B cell (primary cell): Measurements from ENCODE around the gene NR4A3. TPM values are rescaled to one million over a fixed set of nuclear protein-coding genes. Genes with fewer than 3 reads are reported as not detected.
A peak's percentile ranks its signal among the peaks of the same experiment; 100 is the strongest.

Experiments used
- ATAC-seq: fragments of 200-7000 bp; cut with Tn5 transposase; one replicate; pipeline ENCODE4 v1.10.0; 2021; ENCODE audit warnings: low read depth, mild to moderate bottlenecking, moderate number of reproducible peaks, moderate library complexity
- CTCF ChIA-PET: fragments of 350-600 bp; sonication (Branson Sonifier 250); formaldehyde crosslinking; loops from one replicate; lab custom pipeline; 2021; ENCODE audit warnings: antibody characterized with exemption, inconsistent platforms; lab: Charles Lee
- POLR2A ChIA-PET: fragments of 350-600 bp; sonication (Branson Sonifier 250); formaldehyde crosslinking; loops from one replicate; lab custom pipeline; 2021; ENCODE audit warnings: antibody characterized with exemption; lab: Charles Lee
- DNase-seq: peaks from one replicate; pipeline ENCODE4 v3.0.0; 2013
- H2AFZ ChIP-seq: 2 replicates; pipeline ENCODE4 v1.6.1; 2012; ENCODE audit warnings: mild to moderate bottlenecking, low read depth, low read length; ENCODE audit not compliant: insufficient read depth, poor library complexity, severe bottlenecking
- H3K27ac ChIP-seq, 2 donors: 1 replicate in 1 of 2; 2 replicates in 1 of 2; pipeline ENCODE4 v1.5.1; 2012 to 2013; ENCODE audit warnings: low read length in 2 of 2, mild to moderate bottlenecking in 2 of 2, moderate library complexity in 1 of 2
- H3K27me3 ChIP-seq, 4 experiments: fragments of 200-600 bp in 1 of 4; sonication (generic) in 1 of 4; replicated peaks in 1 of 4; 1 replicate in 2 of 4; 2 replicates in 2 of 4; pipeline versions ENCODE4 v1.6.1 to v1.7.0; 2013 to 2016; ENCODE audit warnings: low read length in 3 of 4, mild to moderate bottlenecking in 2 of 4, mixed read lengths in 1 of 4, moderate library complexity in 1 of 4; ENCODE audit not compliant: insufficient read depth in 4 of 4, control insufficient read depth in 3 of 4; ENCODE audit errors: control extremely low read depth in 1 of 4
- H3K36me3 ChIP-seq, 2 experiments: replicated peaks in 1 of 2; 1 replicate in 1 of 2; 2 replicates in 1 of 2; pipeline versions ENCODE4 v1.6.1 to v1.7.1; 2013; ENCODE audit warnings: low read length in 1 of 2; ENCODE audit not compliant: insufficient read depth in 2 of 2, control insufficient read depth in 1 of 2; ENCODE audit errors: control extremely low read depth in 1 of 2, extremely low read depth in 1 of 2
- H3K4me1 ChIP-seq, 2 donors: fragments of 200-600 bp in 1 of 2; sonication (generic) in 1 of 2; 1 replicate in 1 of 2; 2 replicates in 1 of 2; pipeline versions ENCODE4 v1.5.1 to v1.6.1; 2013 to 2017; ENCODE audit warnings: low read length in 2 of 2; ENCODE audit not compliant: control insufficient read depth in 2 of 2, insufficient read depth in 2 of 2
- H3K4me2 ChIP-seq: replicated peaks from 2 replicates; pipeline ENCODE3; 2012; ENCODE audit warnings: mild to moderate bottlenecking, low read depth, low read length; ENCODE audit not compliant: poor library complexity, severe bottlenecking
- H3K4me3 ChIP-seq, 5 experiments: fragments of 200-600 bp in 1 of 5; sonication (generic) in 1 of 5; 1 replicate in 3 of 5; 2 replicates in 2 of 5; pipeline versions ENCODE4 v1.5.1 to v1.7.0; 2011 to 2016; ENCODE audit warnings: low read length in 4 of 5, mild to moderate bottlenecking in 4 of 5, low read depth in 2 of 5, control low read depth in 1 of 5, moderate library complexity in 1 of 5; ENCODE audit not compliant: insufficient read depth in 1 of 5; ENCODE audit errors: control extremely low read depth in 1 of 5, extremely low read depth in 1 of 5
- H3K79me2 ChIP-seq: fragments of 200-600 bp; sonication (generic); one replicate; pipeline ENCODE4 v1.6.0; 2016; ENCODE audit warnings: low read length; ENCODE audit not compliant: control insufficient read depth, insufficient read depth
- H3K9ac ChIP-seq: fragments of 200-600 bp; sonication (generic); 2 replicates; pipeline ENCODE4 v1.6.1; 2017; ENCODE audit warnings: mild to moderate bottlenecking, low read length, moderate library complexity
- H3K9me3 ChIP-seq, 3 donors: one replicate each; pipeline versions ENCODE4 v1.6.1 to v1.7.1; 2013; ENCODE audit warnings: low read length in 2 of 3; ENCODE audit not compliant: control insufficient read depth in 2 of 3, insufficient read depth in 1 of 3; ENCODE audit errors: control extremely low read depth in 1 of 3
- H4K20me1 ChIP-seq: 2 replicates; pipeline ENCODE4 v1.6.0; 2012; ENCODE audit warnings: mild to moderate bottlenecking, low read length; ENCODE audit not compliant: insufficient read depth, control insufficient read depth, poor library complexity, severe bottlenecking
- H3K27ac Mint-ChIP-seq: one replicate; pipeline ENCODE4 v1.8.0; 2021; ENCODE audit warnings: mixed read lengths
- H3K27me3 Mint-ChIP-seq: one replicate; pipeline ENCODE4 v1.8.0; 2021; ENCODE audit warnings: mixed read lengths
- H3K4me1 Mint-ChIP-seq: one replicate; pipeline ENCODE4 v1.8.0; 2021; ENCODE audit warnings: mixed read lengths
- H3K4me3 Mint-ChIP-seq: one replicate; pipeline ENCODE4 v1.8.0; 2021; ENCODE audit warnings: mixed read lengths
- H3K9me3 Mint-ChIP-seq: one replicate; pipeline ENCODE4 v1.8.0; 2022; ENCODE audit warnings: mixed read lengths; ENCODE audit not compliant: insufficient read depth
- EZH2 ChIP-seq: IDR thresholded peaks from 2 replicates; pipeline ENCODE4 v1.6.1; 2012; ENCODE audit warnings: borderline replicate concordance, low read depth, mild to moderate bottlenecking, moderate library complexity, low read length; ENCODE audit not compliant: insufficient read depth, poor library complexity, severe bottlenecking
- WGBS: methylation state at CpG from one replicate; pipeline ENCODE4 v1.1.5; 2013; ENCODE audit warnings: missing lambda C conversion rate; ENCODE audit not compliant: insufficient coverage; 5-methylcytosine and 5-hydroxymethylcytosine counted together
- intact Hi-C: fragments of 100-400 bp; cut with micrococcal nuclease; formaldehyde crosslinking; loops from one replicate; pipeline ENCODE4 v1.10.0; 2022
- polyA plus RNA-seq: library from polyadenylated mRNA; depleted of rRNA; stranded (reverse); fragments of >200 nt; gene quantifications from 2 replicates; pipeline ENCODE4 v1.2.3, GENCODE V29; 2012
- total RNA-seq, 2 donors: library from RNA; stranded (reverse); fragments of 120-200 nt in 1 of 2; gene quantifications; 1 replicate in 1 of 2; 2 replicates in 1 of 2; pipeline versions ENCODE4 v1.2.3 to v1.2.4, GENCODE V29; 2013 to 2022
- TF ChIP-seq, protein P1 (sequence below): fragments of 200-600 bp; IDR thresholded peaks from one replicate; pipeline ENCODE4 v1.8.0; 2022; ENCODE audit warnings: antibody characterized with exemption, mild to moderate bottlenecking

Gene NR4A3
- total and polyA plus RNA-seq, 2 donors (not counting 1 experiment from before 2014, with no cell fraction given), result 2.5 to 20.1 TPM

DNA sequence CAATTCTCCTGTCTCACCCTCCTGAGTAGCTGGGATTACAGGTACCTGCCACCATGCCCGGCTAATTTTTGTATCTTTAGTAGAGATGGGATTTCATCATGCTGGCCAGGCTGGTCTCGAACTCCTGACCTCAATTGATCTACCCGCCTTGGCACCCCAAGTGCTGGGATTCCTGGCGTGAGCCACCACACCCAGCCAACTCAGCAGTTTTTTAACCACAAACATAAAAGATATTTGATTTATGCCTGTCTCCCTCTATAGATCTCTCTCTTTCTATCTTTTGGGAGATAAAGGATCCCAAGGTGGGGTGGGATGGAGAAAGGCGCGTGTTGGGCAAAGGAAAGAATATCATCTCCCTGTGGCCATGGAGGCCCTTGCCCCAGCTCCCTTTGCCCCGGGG lies 26.8 kb downstream of the NR4A3 start:
- H3K9me3 Mint-ChIP-seq, result no peaks in the 10 kb centered on the region

DNA sequence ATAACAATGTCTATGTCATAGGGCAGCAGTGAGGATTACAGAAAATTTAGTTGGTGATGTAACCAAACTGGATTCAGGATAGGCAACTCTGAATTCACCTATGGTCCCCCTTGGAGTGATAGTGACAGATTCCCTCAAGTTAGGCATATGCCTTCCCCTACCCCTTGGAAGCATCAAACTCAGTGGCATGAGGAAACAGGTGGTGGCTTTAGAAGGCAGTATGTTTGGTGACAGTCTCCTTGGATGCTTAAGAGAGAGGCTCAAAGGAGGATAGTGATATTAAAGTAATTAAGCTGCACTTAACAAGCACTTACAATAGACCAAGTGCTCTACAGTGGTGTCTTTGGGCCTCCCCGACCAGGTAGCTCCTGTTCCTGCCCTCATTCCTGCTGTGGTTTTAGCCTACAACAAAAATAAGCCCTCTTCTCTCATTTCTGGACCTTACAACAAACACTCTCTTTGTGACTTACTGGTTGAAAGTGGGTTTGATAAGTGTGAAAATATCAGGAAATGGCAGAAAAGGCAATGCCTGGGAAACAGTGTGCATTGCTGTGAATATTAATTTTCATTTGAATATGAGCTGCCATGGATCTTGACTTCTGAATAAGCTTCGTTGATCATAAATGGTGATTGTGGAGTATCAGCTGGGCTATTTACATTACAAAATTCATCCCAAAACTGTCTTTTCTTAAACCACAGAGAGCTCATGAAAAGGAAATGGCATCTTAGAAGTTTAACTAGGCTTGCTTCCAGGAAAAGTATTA lies 29.2 kb downstream of the NR4A3 start:
- Histone ChIP-seq H3K4me1 (peaks cover 21 to 22% of the 10 kb centered on the region in 2 donors), H4K20me1 (no peaks in the 10 kb centered on the region), H3K4me3 (no peak overlapping the region), H3K4me2 (peak overlapping the region; percentile 23), H2AFZ (no peak overlapping the region), H3K27ac (no peak overlapping the region), H3K36me3 (no peaks in the 10 kb centered on the region), H3K9ac (no peak overlapping the region), H3K9me3 (no peaks in the 10 kb centered on the region), H3K79me2 (no peaks in the 10 kb centered on the region), H3K27me3 (no peaks in the 10 kb centered on the region)
- no peaks in the 10 kb centered on the region for H3K27me3 Mint-ChIP-seq
- no CpG with 5 or more reads among the region's 2 CpGs for WGBS
- H3K9me3 Mint-ChIP-seq, result no peaks in the 10 kb centered on the region
- ATAC-seq (no peak), DNase-seq (no peak)
- TF ChIP-seq, protein P1, sequence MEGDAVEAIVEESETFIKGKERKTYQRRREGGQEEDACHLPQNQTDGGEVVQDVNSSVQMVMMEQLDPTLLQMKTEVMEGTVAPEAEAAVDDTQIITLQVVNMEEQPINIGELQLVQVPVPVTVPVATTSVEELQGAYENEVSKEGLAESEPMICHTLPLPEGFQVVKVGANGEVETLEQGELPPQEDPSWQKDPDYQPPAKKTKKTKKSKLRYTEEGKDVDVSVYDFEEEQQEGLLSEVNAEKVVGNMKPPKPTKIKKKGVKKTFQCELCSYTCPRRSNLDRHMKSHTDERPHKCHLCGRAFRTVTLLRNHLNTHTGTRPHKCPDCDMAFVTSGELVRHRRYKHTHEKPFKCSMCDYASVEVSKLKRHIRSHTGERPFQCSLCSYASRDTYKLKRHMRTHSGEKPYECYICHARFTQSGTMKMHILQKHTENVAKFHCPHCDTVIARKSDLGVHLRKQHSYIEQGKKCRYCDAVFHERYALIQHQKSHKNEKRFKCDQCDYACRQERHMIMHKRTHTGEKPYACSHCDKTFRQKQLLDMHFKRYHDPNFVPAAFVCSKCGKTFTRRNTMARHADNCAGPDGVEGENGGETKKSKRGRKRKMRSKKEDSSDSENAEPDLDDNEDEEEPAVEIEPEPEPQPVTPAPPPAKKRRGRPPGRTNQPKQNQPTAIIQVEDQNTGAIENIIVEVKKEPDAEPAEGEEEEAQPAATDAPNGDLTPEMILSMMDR, result no peak
- TF ChIP-seq EZH2, result no peak
- ChIA-PET POLR2A (no interaction called here), CTCF (no interaction called here)
- H3K4me3 Mint-ChIP-seq, result peak overlapping the region; percentile 23
- peak overlapping the region; percentile 23 for H3K27ac Mint-ChIP-seq
- H3K4me1 Mint-ChIP-seq, result peaks cover 34% of the 10 kb centered on the region
- intact Hi-C loops, result no loop called here

More for the DNA sequence above, 26.8 kb downstream of the NR4A3 start:
- TF ChIP-seq, protein P1, result no peak
- no peak for TF ChIP-seq EZH2
- H3K4me1 Mint-ChIP-seq, result peaks cover 34% of the 10 kb centered on the region
- Histone ChIP-seq H3K4me3 (no peak overlapping the region), H3K4me1 (peaks cover 21 to 22% of the 10 kb centered on the region in 2 donors), H3K27ac (no peak overlapping the region), H3K27me3 (no peaks in the 10 kb centered on the region), H3K9me3 (no peaks in the 10 kb centered on the region), H3K36me3 (no peaks in the 10 kb centered on the region), H3K4me2 (no peak overlapping the region), H4K20me1 (no peaks in the 10 kb centered on the region), H2AFZ (no peak overlapping the region), H3K79me2 (no peaks in the 10 kb centered on the region), H3K9ac (no peak overlapping the region)
- ATAC-seq (no peak), DNase-seq (no peak)
- H3K27me3 Mint-ChIP-seq, result no peaks in the 10 kb centered on the region
- intact Hi-C loops, result no loop called here
- no peak overlapping the region for H3K27ac Mint-ChIP-seq
- CTCF ChIA-PET, result no interaction called here
- H3K4me3 Mint-ChIP-seq, result no peak overlapping the region
- POLR2A ChIA-PET, result no interaction called here
- WGBS, result 95% methylated on average over 4 of the region's 7 CpGs
